ENCODE results near the gene SLC9A3. TPM values are rescaled to one million over a fixed set of nuclear protein-coding genes. Genes with fewer than 3 reads are reported as not detected.
A peak's percentile ranks its signal among the peaks of the same experiment; 100 is the strongest.

SLC9A3 gene
- total and polyA plus RNA-seq, 3 experiments from 2014 or later, result 2.4 to 2.6 (median 2.5) TPM

- Mint-ChIP-seq H3K4me1 (no peaks in the 10 kb centered on the region), H3K4me3 (no peak overlapping the region), H3K9me3 (no peaks in the 10 kb centered on the region), H3K27ac (no peak overlapping the region), H3K36me3 (no peaks in the 10 kb centered on the region), H3K27me3 (peaks cover 2 to 25% of the 10 kb centered on the region in 2 donors)
- Histone ChIP-seq H3K36me3 (ENCODE audit: insufficient read depth, low read length) (no peaks in the 10 kb centered on the region), H3K9me3 (ENCODE audit: low read length) (no peaks in the 10 kb centered on the region), H3K4me3 (ENCODE audit: low read length) (no peak overlapping the region), H3K27me3 (ENCODE audit: insufficient read depth, low read length, poor library complexity, severe bottlenecking) (no peaks in the 10 kb centered on the region), H3K27ac (ENCODE audit: low read depth, low read length) (no peak overlapping the region), H3K4me1 (ENCODE audit: insufficient read depth, low read length) (no peaks in the 10 kb centered on the region)
- no peak for DNase-seq
- ChIA-PET CTCF (interaction anchor here (1.5 to 1.9 kb wide), 2 partner anchors 9 to 11 kb away, joined by 3 to 4 read pairs; no protein-coding TSS in a partner anchor), POLR2A (no interaction called here)
Measured at GRCh38 chr5:434443-435146, 89.7 kb downstream of the SLC9A3 start.

DNA sequence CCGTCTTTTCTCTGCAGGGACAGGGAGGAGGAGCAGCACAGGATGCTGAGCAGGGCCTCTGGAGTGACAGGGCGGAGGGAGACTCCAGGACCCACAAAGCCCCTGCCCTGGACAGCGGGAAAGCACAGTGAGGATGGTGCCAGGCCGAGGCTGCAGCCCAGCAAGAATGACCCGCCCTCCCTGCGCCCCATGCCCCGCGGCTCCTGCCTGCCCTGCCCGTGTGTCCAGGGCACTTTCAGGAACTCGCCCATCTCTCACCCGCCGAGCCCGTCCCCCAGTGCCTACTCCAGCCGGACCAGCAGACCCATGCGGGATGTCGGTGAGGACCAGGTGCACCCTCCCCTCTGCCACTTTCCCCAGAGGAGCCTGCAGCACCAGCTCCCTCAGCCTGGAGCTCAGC, 90.4 kb downstream of the SLC9A3 start:
- Mint-ChIP-seq H3K4me1 (no peaks in the 10 kb centered on the region), H3K36me3 (no peaks in the 10 kb centered on the region), H3K4me3 (no peak overlapping the region), H3K9me3 (no peaks in the 10 kb centered on the region), H3K27me3 (peaks cover 2 to 28% of the 10 kb centered on the region in 2 donors), H3K27ac (no peak overlapping the region)
- Histone ChIP-seq H3K27me3 (ENCODE audit: insufficient read depth, low read length, poor library complexity, severe bottlenecking) (no peaks in the 10 kb centered on the region), H3K4me3 (ENCODE audit: low read length) (no peak overlapping the region), H3K36me3 (ENCODE audit: insufficient read depth, low read length) (no peaks in the 10 kb centered on the region), H3K27ac (ENCODE audit: low read depth, low read length) (no peak overlapping the region), H3K4me1 (ENCODE audit: insufficient read depth, low read length) (no peaks in the 10 kb centered on the region), H3K9me3 (ENCODE audit: low read length) (no peaks in the 10 kb centered on the region)
- DNase-seq, result no peak
- ChIA-PET POLR2A (no interaction called here), CTCF (interaction anchor here (1.5 to 1.9 kb wide), 2 partner anchors 8 to 11 kb away, joined by 3 to 4 read pairs; no protein-coding TSS in a partner anchor)

- no peak for DNase-seq
- Histone ChIP-seq H3K4me3 (ENCODE audit: low read length) (no peak overlapping the region), H3K27me3 (ENCODE audit: insufficient read depth, low read length, poor library complexity, severe bottlenecking) (no peaks in the 10 kb centered on the region), H3K9me3 (ENCODE audit: low read length) (no peaks in the 10 kb centered on the region), H3K27ac (ENCODE audit: low read depth, low read length) (no peak overlapping the region), H3K4me1 (ENCODE audit: insufficient read depth, low read length) (no peaks in the 10 kb centered on the region), H3K36me3 (ENCODE audit: insufficient read depth, low read length) (no peaks in the 10 kb centered on the region)
- Mint-ChIP-seq H3K27me3 (peaks cover 2 to 28% of the 10 kb centered on the region in 2 donors), H3K4me1 (no peaks in the 10 kb centered on the region), H3K27ac (no peak overlapping the region), H3K9me3 (no peaks in the 10 kb centered on the region), H3K36me3 (no peaks in the 10 kb centered on the region), H3K4me3 (no peak overlapping the region)
- CTCF ChIA-PET, result interaction anchor here (0.7 to 2.8 kb wide), 3 partner anchors 9 to 117 kb away, joined by 3 to 23 read pairs (median 4); no protein-coding TSS in a partner anchor
- POLR2A ChIA-PET, result no interaction called here
Measured at GRCh38 chr5:432928-433791, 91.1 kb downstream of the SLC9A3 start.

GRCh38 chr5:432201-432927, 91.9 kb downstream of the SLC9A3 start:
- Mint-ChIP-seq H3K4me1 (no peaks in the 10 kb centered on the region), H3K27me3 (peaks cover 2 to 28% of the 10 kb centered on the region in 2 donors), H3K36me3 (no peaks in the 10 kb centered on the region), H3K4me3 (no peak overlapping the region), H3K9me3 (no peaks in the 10 kb centered on the region), H3K27ac (no peak overlapping the region)
- Histone ChIP-seq H3K4me3 (ENCODE audit: low read length) (no peak overlapping the region), H3K36me3 (ENCODE audit: insufficient read depth, low read length) (no peaks in the 10 kb centered on the region), H3K4me1 (ENCODE audit: insufficient read depth, low read length) (no peaks in the 10 kb centered on the region), H3K9me3 (ENCODE audit: low read length) (no peaks in the 10 kb centered on the region), H3K27ac (ENCODE audit: low read depth, low read length) (no peak overlapping the region), H3K27me3 (ENCODE audit: insufficient read depth, low read length, poor library complexity, severe bottlenecking) (no peaks in the 10 kb centered on the region)
- CTCF ChIA-PET, result interaction anchor here (2.8 kb wide), 1 partner anchor 116 kb away, joined by 23 read pairs; no protein-coding TSS in a partner anchor
- POLR2A ChIA-PET, result no interaction called here
- no peak for DNase-seq

DNA sequence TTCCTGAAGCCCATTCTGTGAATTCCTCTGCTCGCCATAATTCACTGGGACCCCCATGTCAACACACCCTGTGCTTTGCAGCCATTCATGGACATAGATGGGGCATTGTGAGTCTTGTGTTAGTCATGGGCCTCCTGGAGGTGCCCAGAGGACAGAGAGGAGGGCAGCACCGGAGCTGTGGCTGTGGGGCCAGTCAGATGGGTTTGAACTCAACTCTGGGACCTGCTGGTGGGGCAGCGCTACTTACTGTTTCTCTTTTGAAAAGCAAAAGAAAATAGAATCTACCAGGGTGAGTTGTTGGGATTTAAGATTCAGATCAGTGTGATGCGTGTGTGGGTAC, 92.6 kb downstream of the SLC9A3 start:
- CTCF ChIA-PET, result interaction anchor here (1.4 to 2.8 kb wide), 4 partner anchors 13 to 243 kb away, joined by 3 to 23 read pairs (median 6); no protein-coding TSS in a partner anchor

DNA sequence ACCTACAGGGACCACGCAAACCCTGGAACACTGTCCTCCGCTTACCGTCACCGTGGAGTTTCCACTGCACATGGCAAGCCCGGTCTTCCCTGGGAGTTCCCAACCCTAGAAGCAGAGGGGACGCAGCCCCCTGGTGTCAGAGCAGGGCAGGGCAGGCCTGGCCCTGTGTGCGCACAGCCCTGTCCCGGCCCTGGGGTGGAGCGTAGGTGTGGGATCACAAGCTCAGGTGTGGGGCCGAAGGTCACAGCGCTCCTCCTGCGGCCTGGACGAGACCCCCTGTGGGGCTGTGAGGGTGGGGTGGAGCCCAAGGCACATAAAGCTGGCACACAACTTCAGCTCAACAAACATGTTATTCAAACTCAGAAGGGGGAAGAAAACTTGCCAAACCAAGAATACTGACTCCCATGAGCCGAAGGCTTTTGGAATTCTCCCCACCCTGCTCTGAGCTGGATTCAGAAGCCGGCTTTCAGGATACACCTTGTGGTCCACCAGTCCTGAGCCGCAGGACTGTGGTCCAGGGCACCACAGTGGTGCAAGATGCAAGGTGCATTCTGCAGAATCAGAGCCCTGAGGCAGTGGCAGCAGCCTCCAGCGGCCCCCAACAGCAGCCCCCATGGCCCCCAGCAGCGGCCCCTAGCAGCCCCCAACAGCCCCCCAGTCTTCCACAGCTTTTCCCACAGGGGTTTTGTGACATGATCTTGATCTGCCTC, 93.1 kb downstream of the SLC9A3 start:
- no peaks in the 10 kb centered on the region for H3K36me3 ChIP-seq (ENCODE audit: insufficient read depth, low read length)
- ChIA-PET CTCF (interaction anchor here (0.9 to 2.8 kb wide), 6 partner anchors 8 to 243 kb away, joined by 3 to 23 read pairs (median 4); no protein-coding TSS in a partner anchor), POLR2A (no interaction called here)
- DNase-seq, result peak in 2 of 5 donors; percentile 15 to 63
- H3K27me3 ChIP-seq (ENCODE audit: insufficient read depth, low read length, poor library complexity, severe bottlenecking), result no peaks in the 10 kb centered on the region
- no peaks in the 10 kb centered on the region for H3K9me3 ChIP-seq (ENCODE audit: low read length)
- no peak overlapping the region for H3K27ac ChIP-seq (ENCODE audit: low read depth, low read length)
- no peaks in the 10 kb centered on the region for H3K4me1 Mint-ChIP-seq
- peaks cover 0 to 2% (median 0%) of the 10 kb centered on the region in 3 donors for H3K36me3 Mint-ChIP-seq
- peaks cover 3 to 17% of the 10 kb centered on the region in 2 donors for H3K27me3 Mint-ChIP-seq
- no peak overlapping the region for H3K4me3 ChIP-seq (ENCODE audit: low read length)
- H3K9me3 Mint-ChIP-seq, result no peaks in the 10 kb centered on the region
- H3K27ac Mint-ChIP-seq, result peak overlapping the region in 1 of 8 donors; percentile 38
- no peak overlapping the region for H3K4me3 Mint-ChIP-seq
- no peaks in the 10 kb centered on the region for H3K4me1 ChIP-seq (ENCODE audit: insufficient read depth, low read length)

More for the DNA sequence above, 92.6 kb downstream of the SLC9A3 start:
- no peak for DNase-seq
- Mint-ChIP-seq H3K9me3 (no peaks in the 10 kb centered on the region), H3K4me1 (no peaks in the 10 kb centered on the region), H3K4me3 (no peak overlapping the region), H3K27ac (no peak overlapping the region), H3K27me3 (peaks cover 2 to 22% of the 10 kb centered on the region in 2 donors), H3K36me3 (no peaks in the 10 kb centered on the region)
- Histone ChIP-seq H3K9me3 (ENCODE audit: low read length) (no peaks in the 10 kb centered on the region), H3K27ac (ENCODE audit: low read depth, low read length) (no peak overlapping the region), H3K4me3 (ENCODE audit: low read length) (no peak overlapping the region), H3K4me1 (ENCODE audit: insufficient read depth, low read length) (no peaks in the 10 kb centered on the region), H3K27me3 (ENCODE audit: insufficient read depth, low read length, poor library complexity, severe bottlenecking) (no peaks in the 10 kb centered on the region), H3K36me3 (ENCODE audit: insufficient read depth, low read length) (no peaks in the 10 kb centered on the region)
- POLR2A ChIA-PET, result no interaction called here

DNA sequence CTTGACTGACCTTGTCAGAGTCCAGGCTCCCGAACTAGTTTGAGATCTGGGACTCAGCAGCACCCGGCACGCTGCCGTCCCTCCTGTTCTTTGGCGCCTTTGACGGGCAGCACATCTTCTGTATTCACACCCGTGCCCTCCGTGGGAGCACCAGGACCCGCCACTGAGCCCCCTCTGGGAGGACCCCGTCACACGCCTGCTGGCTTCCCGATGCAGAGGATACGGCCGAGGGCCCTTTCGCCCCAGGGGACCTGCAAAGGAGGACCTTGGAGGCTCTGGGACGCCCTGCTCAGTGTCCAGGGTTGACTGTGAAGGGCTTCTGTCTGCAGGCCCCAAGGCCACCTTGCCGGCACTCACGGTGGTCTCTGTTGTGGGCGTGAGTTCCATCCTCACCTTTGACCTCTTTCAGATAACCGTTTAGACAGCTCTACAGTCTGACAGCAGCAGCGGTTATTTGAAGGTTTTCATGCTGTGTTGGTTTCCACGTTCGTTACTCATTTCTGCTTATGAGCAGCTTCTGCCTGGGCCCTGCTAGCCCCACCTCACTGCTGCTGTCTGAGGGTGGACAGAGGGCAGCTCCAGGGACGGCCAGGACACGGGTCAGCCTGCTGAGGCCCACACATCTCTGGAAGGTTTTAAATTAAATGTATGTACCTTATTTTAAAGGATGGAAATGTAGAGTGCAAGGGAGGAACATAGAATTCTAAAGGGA, 93.9 kb downstream of the SLC9A3 start:
- Histone ChIP-seq H3K27me3 (ENCODE audit: insufficient read depth, low read length, poor library complexity, severe bottlenecking) (no peaks in the 10 kb centered on the region), H3K36me3 (ENCODE audit: insufficient read depth, low read length) (no peaks in the 10 kb centered on the region), H3K4me1 (ENCODE audit: insufficient read depth, low read length) (no peaks in the 10 kb centered on the region), H3K27ac (ENCODE audit: low read depth, low read length) (no peak overlapping the region), H3K4me3 (ENCODE audit: low read length) (no peak overlapping the region), H3K9me3 (ENCODE audit: low read length) (no peaks in the 10 kb centered on the region)
- Mint-ChIP-seq H3K36me3 (peaks cover 0 to 4% (median 0%) of the 10 kb centered on the region in 3 donors), H3K27me3 (peaks cover 3 to 20% of the 10 kb centered on the region in 2 donors), H3K4me1 (no peaks in the 10 kb centered on the region), H3K27ac (no peak overlapping the region), H3K9me3 (no peaks in the 10 kb centered on the region), H3K4me3 (no peak overlapping the region)
- ChIA-PET POLR2A (no interaction called here), CTCF (interaction anchor here (0.9 to 2.8 kb wide), 6 partner anchors 9 to 242 kb away, joined by 3 to 23 read pairs (median 4); no protein-coding TSS in a partner anchor)
- DNase-seq, result no peak
